H1 (cell line): ENCODE results near the gene HOXA10. TPM values are rescaled to one million over a fixed set of nuclear protein-coding genes. Genes with fewer than 3 reads are reported as not detected.

Source experiments
- CTCF ChIA-PET: fragments of 300-600 bp; sonication (Branson Sonifier 250); formaldehyde crosslinking; loops from one replicate; lab custom pipeline; 2021; ENCODE audit not compliant: partially characterized antibody; lab: Charles Lee
- POLR2A ChIA-PET: fragments of 300-600 bp; sonication (Branson Sonifier 250); formaldehyde crosslinking; loops from one replicate; lab custom pipeline; 2021; ENCODE audit warnings: inconsistent platforms; ENCODE audit not compliant: partially characterized antibody; lab: Charles Lee
- DNase-seq, 2 experiments: peaks; one replicate each; pipeline versions ENCODE4 v3.0.0 to v3.0.0-alpha.2; 2010 to 2022; ENCODE audit warnings: low spot score in 2 of 2, low read depth in 1 of 2, mixed read lengths in 1 of 2
- FAIRE-seq: peaks from 2 replicates; lab custom pipeline; 2011; peaks lifted over from hg19 to GRCh38; lab: Jason Lieb, UNC
- H2AFZ ChIP-seq: 2 replicates; pipeline ENCODE4 v1.8.1; 2012; ENCODE audit warnings: low read length, inconsistent platforms
- H2AK5ac ChIP-seq: 2 replicates; pipeline ENCODE4 v1.6.1; 2013; ENCODE audit warnings: low read depth, low read length
- H2BK120ac ChIP-seq: replicated peaks from 2 replicates; pipeline ENCODE3; 2013; ENCODE audit warnings: low read depth, low read length, inconsistent platforms
- H2BK12ac ChIP-seq: 2 replicates; pipeline ENCODE4 v1.6.1; 2013; ENCODE audit warnings: low read depth, low read length
- H2BK15ac ChIP-seq: 2 replicates; pipeline ENCODE4 v1.6.1; 2013; ENCODE audit warnings: low read length
- H2BK20ac ChIP-seq: 2 replicates; pipeline ENCODE4 v1.6.1; 2013; ENCODE audit warnings: low read length
- H2BK5ac ChIP-seq: 2 replicates; pipeline ENCODE4 v1.6.1; 2013; ENCODE audit warnings: low read depth, low read length
- H3K14ac ChIP-seq: 2 replicates; pipeline ENCODE4 v1.6.1; 2013; ENCODE audit warnings: inconsistent platforms; ENCODE audit not compliant: insufficient read length
- H3K18ac ChIP-seq: 2 replicates; pipeline ENCODE4 v1.6.1; 2013; ENCODE audit warnings: low read length; ENCODE audit errors: extremely low read depth
- H3K23ac ChIP-seq: 2 replicates; pipeline ENCODE4 v1.6.1; 2013; ENCODE audit warnings: inconsistent platforms; ENCODE audit not compliant: insufficient read length
- H3K23me2 ChIP-seq: 2 replicates; pipeline ENCODE4 v1.6.1; 2013; ENCODE audit warnings: low read depth, low read length
- H3K27ac ChIP-seq: 2 replicates; pipeline ENCODE4 v1.6.1; 2011; ENCODE audit warnings: low read depth, low read length, inconsistent platforms
- H3K27me3 ChIP-seq, 4 experiments: replicated peaks in 1 of 4; 1 replicate in 1 of 4; 2 replicates in 3 of 4; pipeline versions ENCODE4 v1.6.1 to v1.8.1; 2011 to 2013; ENCODE audit warnings: low read length in 3 of 4, mild to moderate bottlenecking in 3 of 4, inconsistent platforms in 2 of 4, mixed read lengths in 2 of 4, moderate library complexity in 1 of 4; ENCODE audit not compliant: control insufficient read depth in 3 of 4, insufficient read depth in 3 of 4; ENCODE audit errors: extremely low read depth in 1 of 4
- H3K36me3 ChIP-seq, 4 experiments: 2 replicates each; pipeline versions ENCODE4 v1.6.1 to v1.8.1; 2011 to 2013; ENCODE audit warnings: mild to moderate bottlenecking in 4 of 4, low read length in 3 of 4, moderate library complexity in 2 of 4, control low read depth in 1 of 4, inconsistent platforms in 1 of 4; ENCODE audit not compliant: insufficient read depth in 4 of 4, control insufficient read depth in 2 of 4
- H3K4ac ChIP-seq: replicated peaks from 2 replicates; pipeline ENCODE3; 2013; ENCODE audit warnings: low read length, low read depth, mixed read lengths, inconsistent platforms; ENCODE audit not compliant: insufficient read length
- H3K4me1 ChIP-seq, 4 experiments: replicated peaks in 1 of 4; 1 replicate in 1 of 4; 2 replicates in 3 of 4; pipeline versions ENCODE4 v1.6.1 to v1.8.1; 2011 to 2013; ENCODE audit warnings: low read length in 3 of 4, inconsistent platforms in 2 of 4, mixed read lengths in 1 of 4; ENCODE audit not compliant: insufficient read depth in 4 of 4, control insufficient read depth in 3 of 4
- H3K4me2 ChIP-seq, 2 experiments: 2 replicates each; pipeline versions ENCODE4 v1.6.1 to v1.8.1; 2011 to 2013; ENCODE audit warnings: low read depth in 2 of 2, low read length in 2 of 2, control low read depth in 1 of 2, inconsistent platforms in 1 of 2, mild to moderate bottlenecking in 1 of 2; ENCODE audit not compliant: insufficient read depth in 1 of 2
- H3K4me3 ChIP-seq, 4 experiments: fragments of 200-600, 300-600 bp in 1 of 4; sonication (generic), shearing (Covaris generic), sonication (Bioruptor Twin) in 1 of 4; 2 replicates each; pipeline versions ENCODE4 v1.5.1 to v1.8.1; 2011 to 2016; ENCODE audit warnings: low read length in 4 of 4, low read depth in 3 of 4, control low read depth in 2 of 4, inconsistent platforms in 2 of 4, mild to moderate bottlenecking in 2 of 4, mixed read lengths in 1 of 4, moderate library complexity in 1 of 4; ENCODE audit not compliant: insufficient read depth in 2 of 4; ENCODE audit errors: extremely low read depth in 1 of 4
- H3K56ac ChIP-seq: replicated peaks from 2 replicates; pipeline ENCODE3; 2013; ENCODE audit warnings: low read depth, mild to moderate bottlenecking, mixed read lengths, low read length, inconsistent platforms; ENCODE audit not compliant: insufficient read length
- H3K79me1 ChIP-seq: 2 replicates; pipeline ENCODE4 v1.6.1; 2013; ENCODE audit warnings: low read depth, low read length, control low read depth
- H3K79me2 ChIP-seq, 2 experiments: 2 replicates each; pipeline versions ENCODE4 v1.6.1 to v1.8.1; 2012 to 2013; ENCODE audit warnings: low read length in 2 of 2, mild to moderate bottlenecking in 2 of 2, inconsistent platforms in 1 of 2; ENCODE audit not compliant: insufficient read depth in 2 of 2, control insufficient read depth in 1 of 2
- H3K9ac ChIP-seq, 4 experiments: replicated peaks in 1 of 4; 1 replicate in 1 of 4; 2 replicates in 3 of 4; pipeline versions ENCODE4 v1.6.1 to v1.8.1; 2011 to 2013; ENCODE audit warnings: low read depth in 3 of 4, low read length in 3 of 4, control low read depth in 2 of 4, mild to moderate bottlenecking in 2 of 4, moderate library complexity in 2 of 4, inconsistent platforms in 1 of 4; ENCODE audit errors: extremely low read depth in 1 of 4
- H3K9me3 ChIP-seq, 2 experiments: 2 replicates each; pipeline versions ENCODE4 v1.6.1 to v1.8.1; 2012 to 2013; ENCODE audit warnings: mild to moderate bottlenecking in 2 of 2, moderate library complexity in 2 of 2, control low read depth in 1 of 2, inconsistent platforms in 1 of 2, low read depth in 1 of 2, low read length in 1 of 2, mixed read lengths in 1 of 2; ENCODE audit not compliant: insufficient read depth in 2 of 2
- H4K20me1 ChIP-seq, 2 experiments: replicated peaks in 1 of 2; 2 replicates each; pipeline versions ENCODE3 to v1.8.1; 2011 to 2013; ENCODE audit warnings: inconsistent platforms in 2 of 2, low read length in 2 of 2, mild to moderate bottlenecking in 1 of 2; ENCODE audit not compliant: insufficient read depth in 2 of 2, control insufficient read depth in 1 of 2
- H4K5ac ChIP-seq: 2 replicates; pipeline ENCODE4 v1.6.1; 2013; ENCODE audit warnings: low read length, low read depth, mixed read lengths, inconsistent platforms; ENCODE audit not compliant: insufficient read length
- H4K8ac ChIP-seq: 2 replicates; pipeline ENCODE4 v1.8.0; 2013; ENCODE audit warnings: mild to moderate bottlenecking, moderate library complexity, low read length, inconsistent platforms; ENCODE audit not compliant: insufficient read depth; ENCODE audit errors: extremely low read depth
- H4K91ac ChIP-seq: replicated peaks from 2 replicates; pipeline ENCODE3; 2013; ENCODE audit warnings: low read length, mixed read lengths, inconsistent platforms; ENCODE audit not compliant: insufficient read length
- ATF2 ChIP-seq: IDR thresholded peaks from 2 replicates; pipeline ENCODE4 v1.6.1; 2012; ENCODE audit warnings: low read length, inconsistent platforms
- HDAC6 ChIP-seq: IDR thresholded peaks from one replicate; pipeline ENCODE4 v1.7.1; 2012; ENCODE audit warnings: low read depth, mild to moderate bottlenecking, inconsistent platforms, low read length, moderate library complexity
- NANOG ChIP-seq: IDR thresholded peaks from 2 replicates; pipeline ENCODE4 v1.6.1; 2011; ENCODE audit warnings: low read length, low read depth, mild to moderate bottlenecking, inconsistent platforms; ENCODE audit not compliant: insufficient read depth, poor library complexity, severe bottlenecking
- POU5F1 ChIP-seq: IDR thresholded peaks from 2 replicates; pipeline ENCODE4 v1.6.1; 2011; ENCODE audit warnings: low read depth, mild to moderate bottlenecking, low read length, moderate library complexity
- RBBP5 ChIP-seq: IDR thresholded peaks from 2 replicates; pipeline ENCODE4 v1.7.1; 2012; ENCODE audit warnings: low read depth, mild to moderate bottlenecking, inconsistent platforms, low read length, moderate library complexity, borderline replicate concordance
- RNF2 ChIP-seq: fragments of 200-900, 300-1000 bp; sonication (generic); IDR thresholded peaks from 2 replicates; pipeline ENCODE4 v1.7.1; 2016; ENCODE audit warnings: borderline replicate concordance, low read depth, mild to moderate bottlenecking, antibody characterized with exemption, low read length; ENCODE audit not compliant: poor library complexity, severe bottlenecking; ENCODE audit errors: missing control alignments
- SUZ12 ChIP-seq: fragments of 200-600 bp; sonication (generic); IDR thresholded peaks from 2 replicates; pipeline ENCODE4 v1.6.1; 2012; ENCODE audit warnings: mild to moderate bottlenecking, inconsistent platforms, low read length, moderate library complexity, mixed read lengths
- TEAD4 ChIP-seq: IDR thresholded peaks from 2 replicates; pipeline ENCODE4 v1.6.1; 2012; ENCODE audit warnings: low read depth, low read length, inconsistent platforms, mixed read lengths
- WGBS, 2 experiments: shearing (Covaris generic) in 1 of 2; methylation state at CpG; one replicate each; pipeline versions ENCODE4 v1.1.6 to v1.1.7; 2013 to 2015; ENCODE audit warnings: low lambda C conversion rate in 2 of 2, mixed read lengths in 2 of 2, inconsistent platforms in 1 of 2, low coverage in 1 of 2, missing lambda C conversion rate in 1 of 2; ENCODE audit not compliant: insufficient replicate concordance in 2 of 2, insufficient coverage in 1 of 2, insufficient read length in 1 of 2; ENCODE audit errors: extremely low coverage in 1 of 2, missing lambda C conversion rate in 1 of 2; 5-methylcytosine and 5-hydroxymethylcytosine counted together
- polyA plus RNA-seq, 7 experiments: library from polyadenylated mRNA; depleted of rRNA in 3 of 7; stranded (reverse) in 5 of 7; unstranded in 2 of 7; fragments of >200 nt in 5 of 7; fragments of 200-250 nt in 2 of 7; gene quantifications; 1 replicate in 5 of 7; 2 replicates in 1 of 7; 4 replicates in 1 of 7; pipeline versions ENCODE4 v1.2.1 to v1.2.3, GENCODE V29; 2011 to 2013; ENCODE audit warnings: missing spikeins in 2 of 7, mixed read lengths in 2 of 7
- total RNA-seq: library from RNA; stranded (reverse); fragmentation: NEBNext Ultra II Directional; extraction: Animal tissue kit (Norgen Biotek cat#: 25700); gene quantifications from 2 replicates; pipeline ENCODE4 v1.2.1, GENCODE V29; 2021

The HOXA10 gene
- total and polyA plus RNA-seq, 2 of the 8 experiments (the other 6 are each of a cell fraction or from before 2014, with no cell fraction given) = not detected

DNA sequence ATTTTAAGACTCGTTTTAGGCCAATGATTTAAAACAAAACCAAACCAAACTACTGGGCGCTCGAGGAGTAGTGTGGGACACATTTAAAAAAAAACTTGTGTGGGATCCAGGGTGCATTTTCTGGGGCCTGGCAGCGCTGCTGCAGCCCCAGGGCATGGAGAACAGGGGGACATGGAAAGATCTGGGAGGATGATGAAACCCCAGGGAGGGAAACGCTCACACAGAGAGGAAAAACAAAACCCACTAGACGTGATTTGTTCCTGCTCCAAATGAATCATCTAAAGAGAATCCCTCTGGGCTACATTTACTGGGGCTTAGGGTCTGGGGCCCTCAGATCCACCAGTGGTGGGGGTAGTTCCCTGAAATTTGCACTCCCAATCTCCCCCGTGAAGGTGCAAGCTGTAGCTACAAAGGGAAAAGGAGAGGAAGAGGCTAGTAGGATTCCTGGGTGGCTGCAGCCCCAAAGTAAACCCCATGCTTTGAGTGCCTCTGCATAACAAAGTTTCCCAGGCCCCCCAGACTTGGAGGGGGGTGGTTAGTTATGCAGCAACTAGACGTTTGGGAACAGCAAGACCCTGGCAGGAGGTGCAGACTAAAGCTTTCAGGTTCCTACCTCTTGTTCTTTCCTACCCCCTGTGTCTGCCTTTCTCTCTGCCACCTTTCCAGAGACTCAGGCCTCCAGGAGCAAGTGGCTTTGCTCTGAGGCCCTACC lies 40.3 kb upstream of the HOXA10 start:
- H3K27me3 ChIP-seq = peaks cover 85 to 96% (median 93%) of the 10 kb centered on the region in 4 experiments
- peaks cover 9 to 22% of the 10 kb centered on the region in 2 experiments for H4K20me1 ChIP-seq
- H3K9ac ChIP-seq = no peak overlapping the region
- ChIA-PET CTCF (interaction anchor here (0.9 to 1.9 kb wide), 2 partner anchors 19 to 28 kb away, joined by 3 to 10 read pairs; no protein-coding TSS in a partner anchor), POLR2A (no interaction called here)
- 0 out of 2 replicates have a peak overlapping the region, but pooled peaks have one; percentile 17 for H2BK12ac ChIP-seq
- 6% methylated on average over 8 of the region's 8 CpGs; no CpG with 5 or more reads in 1 of the 2 experiments for WGBS, 2 experiments
- peak; percentile 28 for FAIRE-seq
- H3K36me3 ChIP-seq = peaks cover 0 to 4% (median 0%) of the 10 kb centered on the region in 4 experiments; a peak in 1 of 8 replicates
- no peak overlapping the region for H4K91ac ChIP-seq
- no peak overlapping the region for H3K23ac ChIP-seq
- H3K9me3 ChIP-seq = no peaks in the 10 kb centered on the region
- no peaks in the 10 kb centered on the region for H3K79me1 ChIP-seq
- H2BK20ac ChIP-seq = no peak overlapping the region
- H2AK5ac ChIP-seq = no peak overlapping the region
- H4K8ac ChIP-seq = no peak overlapping the region
- H3K4me1 ChIP-seq = peaks cover 8 to 17% (median 12%) of the 10 kb centered on the region in 4 experiments
- no peak overlapping the region for H3K27ac ChIP-seq
- no peak overlapping the region for H3K4ac ChIP-seq
- H2BK120ac ChIP-seq = no peak overlapping the region
- H2BK15ac ChIP-seq = no peak overlapping the region
- peak overlapping the region in 1 of 4 experiments; percentile 38; a peak in 1 of 8 replicates for H3K4me3 ChIP-seq
- H3K18ac ChIP-seq = no peak overlapping the region
- H3K79me2 ChIP-seq = no peaks in the 10 kb centered on the region
- no peak overlapping the region for H4K5ac ChIP-seq
- peak overlapping the region; percentile 47 to 52; a peak in 3 of 4 replicates for H3K4me2 ChIP-seq
- H3K23me2 ChIP-seq = no peaks in the 10 kb centered on the region; the same call in 1 of the 2 replicates
- no peak overlapping the region for H3K14ac ChIP-seq
- no peak for DNase-seq
- H2BK5ac ChIP-seq = no peak overlapping the region
- H2AFZ ChIP-seq = no peak overlapping the region
- no peak overlapping the region for H3K56ac ChIP-seq
- TF ChIP-seq TEAD4 = 0 out of 2 replicates have a peak, but pooled peaks have one; percentile 13
- peak; percentile 5 for TF ChIP-seq NANOG
- no peak for TF ChIP-seq HDAC6
- no peak for TF ChIP-seq RBBP5
- no peak for TF ChIP-seq POU5F1
- peak; percentile 50 for TF ChIP-seq RNF2
- TF ChIP-seq ATF2 = no peak
- no peak; the same call in 1 of the 2 replicates for TF ChIP-seq SUZ12
